Spleen (tissue), 7 donors: Measurements from ENCODE around the gene FAM124B.

Experiments used
- POLR2A ChIP-seq, 3 donors: fragments of 450-650 bp; IDR thresholded peaks; one replicate each; pipeline ENCODE4 v1.5.1; 2017; ENCODE audit warnings: antibody characterized with exemption in 3 of 3, mild to moderate bottlenecking in 1 of 3
- POLR2AphosphoS5 ChIP-seq, 3 donors: sonication (generic); formaldehyde crosslinking; IDR thresholded peaks; one replicate each; pipeline ENCODE4 v1.5.1; 2017; ENCODE audit warnings: antibody characterized with exemption in 3 of 3
- TF ChIP-seq, protein P1 (sequence below), 11 experiments: fragments of 200-600 bp in 7 of 11; fragments of 450-650 bp in 4 of 11; sonication (generic) in 4 of 11; IDR thresholded peaks in 8 of 11; conservative IDR thresholded peaks in 3 of 11; 1 replicate in 7 of 11; 2 replicates in 4 of 11; pipeline versions ENCODE4 v1.4.0 to v1.8.0; 2016 to 2021; ENCODE audit warnings: antibody characterized with exemption in 11 of 11, inconsistent platforms in 4 of 11, mild to moderate bottlenecking in 1 of 11
- donor health status: DM: no; HTN: no; CAD: no; lungs with moderate emphysema.
- donor health status: DM: no; HTN: no; CAD: no.
- donor health status: DM: no; HTN: no; CAD: no.

DNA sequence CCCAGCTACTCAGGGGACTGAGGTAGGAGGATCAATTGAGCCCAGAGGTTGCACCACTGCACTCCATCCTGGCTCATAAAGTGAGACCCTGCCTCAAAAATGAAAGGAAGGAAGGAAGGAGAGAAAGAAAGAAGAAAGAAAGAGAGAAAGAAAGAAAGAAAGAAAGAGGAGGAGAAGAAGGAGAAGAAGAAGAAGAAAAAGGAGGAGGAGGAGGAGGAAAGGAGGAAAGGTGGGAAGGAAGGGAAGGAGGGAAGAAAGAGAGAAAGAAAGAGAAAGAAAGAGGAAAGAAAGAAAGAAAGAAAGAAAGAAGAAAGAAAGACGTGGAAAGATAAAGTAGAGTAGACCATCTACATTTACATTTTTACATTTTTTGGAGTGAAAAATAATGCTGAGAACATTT is 39.8 kb downstream of the FAM124B start:
- TF ChIP-seq, protein P1, sequence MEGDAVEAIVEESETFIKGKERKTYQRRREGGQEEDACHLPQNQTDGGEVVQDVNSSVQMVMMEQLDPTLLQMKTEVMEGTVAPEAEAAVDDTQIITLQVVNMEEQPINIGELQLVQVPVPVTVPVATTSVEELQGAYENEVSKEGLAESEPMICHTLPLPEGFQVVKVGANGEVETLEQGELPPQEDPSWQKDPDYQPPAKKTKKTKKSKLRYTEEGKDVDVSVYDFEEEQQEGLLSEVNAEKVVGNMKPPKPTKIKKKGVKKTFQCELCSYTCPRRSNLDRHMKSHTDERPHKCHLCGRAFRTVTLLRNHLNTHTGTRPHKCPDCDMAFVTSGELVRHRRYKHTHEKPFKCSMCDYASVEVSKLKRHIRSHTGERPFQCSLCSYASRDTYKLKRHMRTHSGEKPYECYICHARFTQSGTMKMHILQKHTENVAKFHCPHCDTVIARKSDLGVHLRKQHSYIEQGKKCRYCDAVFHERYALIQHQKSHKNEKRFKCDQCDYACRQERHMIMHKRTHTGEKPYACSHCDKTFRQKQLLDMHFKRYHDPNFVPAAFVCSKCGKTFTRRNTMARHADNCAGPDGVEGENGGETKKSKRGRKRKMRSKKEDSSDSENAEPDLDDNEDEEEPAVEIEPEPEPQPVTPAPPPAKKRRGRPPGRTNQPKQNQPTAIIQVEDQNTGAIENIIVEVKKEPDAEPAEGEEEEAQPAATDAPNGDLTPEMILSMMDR (IDR thresholded peaks at IDR 0.05 in 8 of 11, conservative IDR thresholded peaks at IDR 0.05 in 3 of 11): no peak
- TF ChIP-seq POLR2A (IDR thresholded peaks at IDR 0.05) (no peak), POLR2AphosphoS5 (IDR thresholded peaks at IDR 0.05) (no peak)
